HepG2 (cell line): ENCODE measurements around the gene PATE4. TPM values are rescaled to one million over a fixed set of nuclear protein-coding genes. Genes with fewer than 3 reads are reported as not detected.

ENCODE experiments used
- AKAP8 ChIP-seq: sonication (generic); formaldehyde crosslinking; IDR thresholded peaks from 2 replicates; pipeline ENCODE4 v1.5.1; 2020; ENCODE audit warnings: mild to moderate bottlenecking, missing genetic modification reagents
- KDM5A ChIP-seq: fragments of 200-600 bp; sonication (generic); IDR thresholded peaks from 2 replicates; pipeline ENCODE4 v1.7.0; 2018; ENCODE audit warnings: antibody characterized with exemption, mild to moderate bottlenecking, low read length, borderline replicate concordance
- PCBP2 ChIP-seq: fragments of 200-400 bp; formaldehyde crosslinking; optimal IDR thresholded peaks from 2 replicates; pipeline ENCODE3; 2018; ENCODE audit warnings: low read length, low read depth; ENCODE audit not compliant: poor library complexity, severe bottlenecking
- PHF8 ChIP-seq: sonication (generic); formaldehyde crosslinking; IDR thresholded peaks from 2 replicates; pipeline ENCODE4 v1.5.0; 2020; ENCODE audit warnings: missing genetic modification reagents
- RARG ChIP-seq: sonication (generic); formaldehyde crosslinking; IDR thresholded peaks from 2 replicates; pipeline ENCODE4 v1.4.0; 2020; ENCODE audit warnings: low read depth, mild to moderate bottlenecking, missing genetic modification reagents
- TGIF2 ChIP-seq: IDR thresholded peaks from 2 replicates; pipeline ENCODE4 v1.6.1; 2016; ENCODE audit warnings: control low read depth, missing compliant biosample characterization
- TP53 ChIP-seq: sonication (generic); formaldehyde crosslinking; conservative IDR thresholded peaks from 2 replicates; pipeline ENCODE4 v1.4.0; 2020; ENCODE audit warnings: missing genetic modification reagents
- XBP1 ChIP-seq: sonication (generic); formaldehyde crosslinking; IDR thresholded peaks from 2 replicates; pipeline ENCODE4 v1.5.0; 2020; ENCODE audit warnings: missing genetic modification reagents
- ZBTB1 ChIP-seq: sonication (generic); formaldehyde crosslinking; IDR thresholded peaks from 2 replicates; pipeline ENCODE4 v1.4.0; 2020; ENCODE audit warnings: missing genetic modification reagents, borderline replicate concordance
- ZMAT3 ChIP-seq: sonication (generic); formaldehyde crosslinking; conservative IDR thresholded peaks from 2 replicates; pipeline ENCODE4 v1.7.0; 2021; ENCODE audit warnings: missing genetic modification reagents
- ZNF432 ChIP-seq: sonication (generic); formaldehyde crosslinking; IDR thresholded peaks from 2 replicates; pipeline ENCODE4 v1.5.0; 2020; ENCODE audit warnings: missing genetic modification reagents, mild to moderate bottlenecking, borderline replicate concordance
- polyA plus RNA-seq, 8 experiments: library from polyadenylated mRNA; depleted of rRNA in 3 of 8; stranded (reverse) in 7 of 8; unstranded in 1 of 8; fragments of >200 nt; fragmentation: Illumina TruSeq in 4 of 8; extraction: Trizol in 4 of 8; gene quantifications; 2 replicates each; pipeline versions ENCODE4 v1.2.1 to v1.2.3, GENCODE V29; 2011 to 2016; ENCODE audit warnings: low read depth in 4 of 8, missing spikeins in 1 of 8, mixed read lengths in 1 of 8; ENCODE audit not compliant: insufficient read depth in 1 of 8
- total RNA-seq, 5 experiments: library from RNA; depleted of rRNA; stranded (reverse); fragments of >200 nt; fragmentation: Illumina TruSeq; extraction: Trizol; gene quantifications; 2 replicates each; pipeline ENCODE4 v1.2.3, GENCODE V29; 2016; ENCODE audit warnings: low read depth in 1 of 5
- TF ChIP-seq, protein P1 (sequence below): sonication (generic); formaldehyde crosslinking; IDR thresholded peaks from 2 replicates; pipeline ENCODE4 v1.5.1; 2020; ENCODE audit warnings: missing genetic modification reagents, mild to moderate bottlenecking, borderline replicate concordance
- TF ChIP-seq, protein P2 (sequence below): sonication (generic); formaldehyde crosslinking; IDR thresholded peaks from 2 replicates; pipeline ENCODE4; 2020; ENCODE audit warnings: missing genetic modification reagents, mild to moderate bottlenecking, borderline replicate concordance
- TF ChIP-seq, protein P3 (sequence below): sonication (generic); formaldehyde crosslinking; IDR thresholded peaks from 2 replicates; pipeline ENCODE4 v1.8.0; 2022; ENCODE audit warnings: mild to moderate bottlenecking, missing genetic modification reagents
- TF ChIP-seq, protein P4 (sequence below): IDR thresholded peaks from 2 replicates; pipeline ENCODE4 v1.6.1; 2016; ENCODE audit warnings: low read depth, control low read depth
- TF ChIP-seq, protein P5 (sequence below): IDR thresholded peaks from 2 replicates; pipeline ENCODE4 v1.6.1; 2016; ENCODE audit warnings: low read depth
- TF ChIP-seq, protein P6 (sequence below): IDR thresholded peaks from 2 replicates; pipeline ENCODE4 v1.6.1; 2012; ENCODE audit warnings: inconsistent platforms

Gene PATE4
- total and polyA plus RNA-seq, 2 of the 13 experiments (the other 11 are each of a cell fraction or from before 2014, with no cell fraction given) = not detected

DNA sequence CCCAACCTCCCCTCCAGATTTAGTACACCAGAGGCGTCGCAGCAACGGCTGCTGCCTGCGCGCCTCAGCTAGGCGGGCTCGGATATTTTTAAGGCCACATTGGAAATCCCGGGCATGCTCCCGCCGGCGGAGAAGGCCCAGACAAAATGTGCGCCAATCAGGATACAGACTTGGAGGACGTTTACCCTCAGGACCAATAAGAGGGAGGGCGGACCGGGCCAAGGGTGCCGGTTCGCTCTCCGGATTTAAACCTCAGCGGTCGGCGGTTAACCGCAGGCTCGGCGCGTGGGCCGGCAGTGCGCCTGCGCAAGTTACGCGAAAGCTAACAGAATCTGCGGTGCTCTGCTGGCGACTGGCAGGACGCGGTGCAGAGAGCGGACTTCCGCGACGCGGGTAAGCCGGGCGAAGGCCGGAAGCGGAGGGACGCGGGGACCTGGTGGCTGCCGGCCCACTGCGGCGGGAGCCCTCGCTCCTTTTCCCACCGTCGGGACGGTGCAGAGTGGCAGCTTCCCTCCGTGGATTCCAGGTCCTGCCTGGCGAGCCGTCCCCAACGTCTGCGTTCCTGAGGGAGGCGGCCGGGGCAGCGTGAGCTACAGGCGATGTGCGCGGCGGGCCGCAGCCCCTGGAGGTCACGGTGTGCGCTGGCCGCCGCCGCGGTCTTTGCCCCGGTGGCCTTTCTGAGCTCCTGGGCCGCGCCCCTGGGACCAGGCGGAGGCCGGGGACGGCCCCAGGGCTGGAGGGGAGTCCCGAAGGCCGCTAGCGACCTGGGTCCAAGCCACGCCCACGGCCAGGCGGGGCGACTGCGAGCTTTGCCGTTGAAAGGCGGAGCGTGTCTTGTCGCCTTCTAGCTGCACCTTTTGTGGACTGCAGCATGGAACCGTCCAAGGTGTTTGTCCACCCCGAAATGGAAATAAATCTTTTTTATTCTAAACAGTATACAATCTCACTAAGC, 54.5 kb downstream of the PATE4 start, which contains the start of gene HYLS1 (continued):
- TF ChIP-seq, protein P1, sequence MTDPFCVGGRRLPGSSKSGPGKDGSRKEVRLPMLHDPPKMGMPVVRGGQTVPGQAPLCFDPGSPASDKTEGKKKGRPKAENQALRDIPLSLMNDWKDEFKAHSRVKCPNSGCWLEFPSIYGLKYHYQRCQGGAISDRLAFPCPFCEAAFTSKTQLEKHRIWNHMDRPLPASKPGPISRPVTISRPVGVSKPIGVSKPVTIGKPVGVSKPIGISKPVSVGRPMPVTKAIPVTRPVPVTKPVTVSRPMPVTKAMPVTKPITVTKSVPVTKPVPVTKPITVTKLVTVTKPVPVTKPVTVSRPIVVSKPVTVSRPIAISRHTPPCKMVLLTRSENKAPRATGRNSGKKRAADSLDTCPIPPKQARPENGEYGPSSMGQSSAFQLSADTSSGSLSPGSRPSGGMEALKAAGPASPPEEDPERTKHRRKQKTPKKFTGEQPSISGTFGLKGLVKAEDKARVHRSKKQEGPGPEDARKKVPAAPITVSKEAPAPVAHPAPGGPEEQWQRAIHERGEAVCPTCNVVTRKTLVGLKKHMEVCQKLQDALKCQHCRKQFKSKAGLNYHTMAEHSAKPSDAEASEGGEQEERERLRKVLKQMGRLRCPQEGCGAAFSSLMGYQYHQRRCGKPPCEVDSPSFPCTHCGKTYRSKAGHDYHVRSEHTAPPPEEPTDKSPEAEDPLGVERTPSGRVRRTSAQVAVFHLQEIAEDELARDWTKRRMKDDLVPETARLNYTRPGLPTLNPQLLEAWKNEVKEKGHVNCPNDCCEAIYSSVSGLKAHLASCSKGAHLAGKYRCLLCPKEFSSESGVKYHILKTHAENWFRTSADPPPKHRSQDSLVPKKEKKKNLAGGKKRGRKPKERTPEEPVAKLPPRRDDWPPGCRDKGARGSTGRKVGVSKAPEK (CRISPR knock-in tag) = no peak
- TF ChIP-seq PCBP2 = no peak
- TF ChIP-seq TGIF2 (CRISPR knock-in tag) = no peak
- no peak for TF ChIP-seq TP53
- TF ChIP-seq, protein P2, sequence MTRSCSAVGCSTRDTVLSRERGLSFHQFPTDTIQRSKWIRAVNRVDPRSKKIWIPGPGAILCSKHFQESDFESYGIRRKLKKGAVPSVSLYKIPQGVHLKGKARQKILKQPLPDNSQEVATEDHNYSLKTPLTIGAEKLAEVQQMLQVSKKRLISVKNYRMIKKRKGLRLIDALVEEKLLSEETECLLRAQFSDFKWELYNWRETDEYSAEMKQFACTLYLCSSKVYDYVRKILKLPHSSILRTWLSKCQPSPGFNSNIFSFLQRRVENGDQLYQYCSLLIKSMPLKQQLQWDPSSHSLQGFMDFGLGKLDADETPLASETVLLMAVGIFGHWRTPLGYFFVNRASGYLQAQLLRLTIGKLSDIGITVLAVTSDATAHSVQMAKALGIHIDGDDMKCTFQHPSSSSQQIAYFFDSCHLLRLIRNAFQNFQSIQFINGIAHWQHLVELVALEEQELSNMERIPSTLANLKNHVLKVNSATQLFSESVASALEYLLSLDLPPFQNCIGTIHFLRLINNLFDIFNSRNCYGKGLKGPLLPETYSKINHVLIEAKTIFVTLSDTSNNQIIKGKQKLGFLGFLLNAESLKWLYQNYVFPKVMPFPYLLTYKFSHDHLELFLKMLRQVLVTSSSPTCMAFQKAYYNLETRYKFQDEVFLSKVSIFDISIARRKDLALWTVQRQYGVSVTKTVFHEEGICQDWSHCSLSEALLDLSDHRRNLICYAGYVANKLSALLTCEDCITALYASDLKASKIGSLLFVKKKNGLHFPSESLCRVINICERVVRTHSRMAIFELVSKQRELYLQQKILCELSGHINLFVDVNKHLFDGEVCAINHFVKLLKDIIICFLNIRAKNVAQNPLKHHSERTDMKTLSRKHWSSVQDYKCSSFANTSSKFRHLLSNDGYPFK (CRISPR knock-in tag) = no peak; the same call in 1 of the 2 replicates
- peak; percentile 91 for TF ChIP-seq PHF8
- TF ChIP-seq ZNF432 = no peak
- TF ChIP-seq, protein P3, sequence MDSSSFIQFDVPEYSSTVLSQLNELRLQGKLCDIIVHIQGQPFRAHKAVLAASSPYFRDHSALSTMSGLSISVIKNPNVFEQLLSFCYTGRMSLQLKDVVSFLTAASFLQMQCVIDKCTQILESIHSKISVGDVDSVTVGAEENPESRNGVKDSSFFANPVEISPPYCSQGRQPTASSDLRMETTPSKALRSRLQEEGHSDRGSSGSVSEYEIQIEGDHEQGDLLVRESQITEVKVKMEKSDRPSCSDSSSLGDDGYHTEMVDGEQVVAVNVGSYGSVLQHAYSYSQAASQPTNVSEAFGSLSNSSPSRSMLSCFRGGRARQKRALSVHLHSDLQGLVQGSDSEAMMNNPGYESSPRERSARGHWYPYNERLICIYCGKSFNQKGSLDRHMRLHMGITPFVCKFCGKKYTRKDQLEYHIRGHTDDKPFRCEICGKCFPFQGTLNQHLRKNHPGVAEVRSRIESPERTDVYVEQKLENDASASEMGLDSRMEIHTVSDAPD (CRISPR knock-in tag) = no peak
- TF ChIP-seq ZMAT3 = 0 out of 2 replicates have a peak, but pooled peaks have one; percentile 28
- no peak for TF ChIP-seq KDM5A
- TF ChIP-seq, protein P4, sequence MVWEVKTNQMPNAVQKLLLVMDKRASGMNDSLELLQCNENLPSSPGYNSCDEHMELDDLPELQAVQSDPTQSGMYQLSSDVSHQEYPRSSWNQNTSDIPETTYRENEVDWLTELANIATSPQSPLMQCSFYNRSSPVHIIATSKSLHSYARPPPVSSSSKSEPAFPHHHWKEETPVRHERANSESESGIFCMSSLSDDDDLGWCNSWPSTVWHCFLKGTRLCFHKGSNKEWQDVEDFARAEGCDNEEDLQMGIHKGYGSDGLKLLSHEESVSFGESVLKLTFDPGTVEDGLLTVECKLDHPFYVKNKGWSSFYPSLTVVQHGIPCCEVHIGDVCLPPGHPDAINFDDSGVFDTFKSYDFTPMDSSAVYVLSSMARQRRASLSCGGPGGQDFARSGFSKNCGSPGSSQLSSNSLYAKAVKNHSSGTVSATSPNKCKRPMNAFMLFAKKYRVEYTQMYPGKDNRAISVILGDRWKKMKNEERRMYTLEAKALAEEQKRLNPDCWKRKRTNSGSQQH (CRISPR knock-in tag) = no peak; the same call in 1 of the 2 replicates
- no peak for TF ChIP-seq AKAP8 (CRISPR knock-in tag)
- no peak for TF ChIP-seq XBP1
- TF ChIP-seq ZBTB1 (CRISPR knock-in tag) = peak; percentile 58; the same call in 1 of the 2 replicates
- TF ChIP-seq RARG = no peak
- TF ChIP-seq, protein P5, sequence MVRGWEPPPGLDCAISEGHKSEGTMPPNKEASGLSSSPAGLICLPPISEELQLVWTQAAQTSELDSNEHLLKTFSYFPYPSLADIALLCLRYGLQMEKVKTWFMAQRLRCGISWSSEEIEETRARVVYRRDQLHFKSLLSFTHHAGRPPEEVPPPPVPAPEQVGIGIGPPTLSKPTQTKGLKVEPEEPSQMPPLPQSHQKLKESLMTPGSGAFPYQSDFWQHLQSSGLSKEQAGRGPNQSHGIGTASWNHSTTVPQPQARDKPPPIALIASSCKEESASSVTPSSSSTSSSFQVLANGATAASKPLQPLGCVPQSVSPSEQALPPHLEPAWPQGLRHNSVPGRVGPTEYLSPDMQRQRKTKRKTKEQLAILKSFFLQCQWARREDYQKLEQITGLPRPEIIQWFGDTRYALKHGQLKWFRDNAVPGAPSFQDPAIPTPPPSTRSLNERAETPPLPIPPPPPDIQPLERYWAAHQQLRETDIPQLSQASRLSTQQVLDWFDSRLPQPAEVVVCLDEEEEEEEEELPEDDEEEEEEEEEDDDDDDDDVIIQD = no peak
- TF ChIP-seq, protein P6, sequence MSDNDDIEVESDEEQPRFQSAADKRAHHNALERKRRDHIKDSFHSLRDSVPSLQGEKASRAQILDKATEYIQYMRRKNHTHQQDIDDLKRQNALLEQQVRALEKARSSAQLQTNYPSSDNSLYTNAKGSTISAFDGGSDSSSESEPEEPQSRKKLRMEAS = peak; percentile 68
- TF ChIP-seq, all 625 proteins: peak for 175
